ENCODE data around the gene SPRYD7. TPM values are rescaled to one million over a fixed set of nuclear protein-coding genes. Genes with fewer than 3 reads are reported as not detected.

The SPRYD7 gene
- total RNA-seq, 2 experiments from 2014 or later, result 1.1 to 1.5 TPM

DNA sequence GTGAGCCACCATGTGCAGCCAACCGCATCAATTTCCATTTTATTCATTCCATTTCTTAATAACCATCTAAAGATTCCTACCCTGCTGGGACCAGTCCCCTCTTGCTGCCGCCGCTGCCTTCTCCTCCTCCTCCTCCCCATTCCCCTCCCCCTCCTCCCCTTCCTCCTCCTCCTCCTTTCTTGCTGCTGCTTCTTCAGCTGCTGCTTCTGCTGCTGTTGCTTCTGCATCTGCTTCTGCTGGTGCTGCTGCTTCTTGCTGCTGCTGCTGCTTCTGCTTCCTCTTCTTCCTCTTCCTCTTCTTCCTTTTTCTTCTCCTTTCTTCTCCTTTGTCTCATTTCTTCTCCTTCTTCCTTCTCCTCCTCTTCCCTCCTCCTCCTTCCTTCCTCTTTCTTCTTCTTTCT is 20.0 kb upstream of the SPRYD7 start:
- H3K27ac Mint-ChIP-seq, result no peak overlapping the region
- CTCF ChIA-PET, result no interaction called here
- POLR2A ChIA-PET, result no interaction called here
- no peak overlapping the region for H3K4me3 ChIP-seq (ENCODE audit: low read length)
- intact Hi-C loops (cut with DNase I, micrococcal nuclease), result no loop called here
- H3K27ac ChIP-seq (ENCODE audit: low read depth in 1 of 2, low read length in 2 of 2), result no peak overlapping the region
- no peak for TF ChIP-seq CTCF (IDR thresholded peaks at IDR 0.05)
- no peaks in the 10 kb centered on the region for H3K9me3 ChIP-seq (ENCODE audit: control insufficient read depth in 1 of 2, insufficient read depth in 1 of 2, low read length in 2 of 2)
- H3K4me3 Mint-ChIP-seq, result no peak overlapping the region
- peaks cover 6% of the 10 kb centered on the region for H3K9me3 Mint-ChIP-seq
- H3K27me3 Mint-ChIP-seq, result no peaks in the 10 kb centered on the region
- peaks cover 0 to 8% of the 10 kb centered on the region in 2 experiments for H3K27me3 ChIP-seq (ENCODE audit: control insufficient read depth in 1 of 2, insufficient read depth in 2 of 2, low read length in 2 of 2)
- DNase-seq (no peak), ATAC-seq (ENCODE audit: poor library complexity) (no peak)
- H3K36me3 ChIP-seq (ENCODE audit: insufficient read depth, low read length), result no peaks in the 10 kb centered on the region
- H3K4me1 ChIP-seq (ENCODE audit: insufficient read depth, low read length), result no peaks in the 10 kb centered on the region
- no peaks in the 10 kb centered on the region for H3K4me1 Mint-ChIP-seq (ENCODE audit: low read depth)
- H3K36me3 Mint-ChIP-seq (ENCODE audit: low read depth), result peaks cover 5% of the 10 kb centered on the region

- Histone ChIP-seq H3K4me3 (ENCODE audit: low read length) (no peak overlapping the region), H3K36me3 (ENCODE audit: insufficient read depth, low read length) (no peaks in the 10 kb centered on the region), H3K27me3 (ENCODE audit: control insufficient read depth in 1 of 2, insufficient read depth in 2 of 2, low read length in 2 of 2) (peaks cover 0 to 8% of the 10 kb centered on the region in 2 experiments), H3K27ac (ENCODE audit: low read depth in 1 of 2, low read length in 2 of 2) (no peak overlapping the region), H3K4me1 (ENCODE audit: insufficient read depth, low read length) (no peaks in the 10 kb centered on the region), H3K9me3 (ENCODE audit: control insufficient read depth in 1 of 2, insufficient read depth in 1 of 2, low read length in 2 of 2) (no peaks in the 10 kb centered on the region)
- intact Hi-C loops (cut with DNase I, micrococcal nuclease), result no loop called here
- CTCF ChIA-PET, result no interaction called here
- Mint-ChIP-seq H3K27me3 (no peaks in the 10 kb centered on the region), H3K4me3 (no peak overlapping the region), H3K4me1 (ENCODE audit: low read depth) (no peaks in the 10 kb centered on the region), H3K27ac (no peak overlapping the region), H3K9me3 (no peaks in the 10 kb centered on the region), H3K36me3 (ENCODE audit: low read depth) (no peaks in the 10 kb centered on the region)
- no peak for TF ChIP-seq CTCF (IDR thresholded peaks at IDR 0.05)
- no peak for ATAC-seq (ENCODE audit: poor library complexity)
- POLR2A ChIA-PET, result no interaction called here
- no peak for DNase-seq
These were observed 18.7 kb upstream of the SPRYD7 start for GRCh38 chr13:49954674-49955455.

DNA sequence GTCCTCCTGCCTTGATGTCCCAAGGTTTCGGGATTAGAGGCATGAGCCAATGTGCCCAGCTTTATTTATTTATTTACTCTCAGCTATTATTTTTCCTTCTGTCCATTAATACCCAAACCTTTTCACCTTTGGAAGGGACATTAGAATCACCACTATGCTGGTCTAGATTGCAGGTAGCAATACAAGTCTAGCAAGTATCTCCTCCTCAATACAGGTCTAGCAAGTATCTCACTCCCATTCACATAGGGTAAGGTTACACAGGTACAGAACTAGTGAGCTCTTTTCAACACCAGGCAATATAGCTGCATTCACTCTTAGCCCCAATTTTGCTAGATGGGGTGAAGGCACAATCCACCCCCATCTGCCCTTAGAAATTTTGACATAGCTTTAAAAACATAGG is 17.4 kb upstream of the SPRYD7 start:
- Histone ChIP-seq H3K4me3 (ENCODE audit: low read length) (no peak overlapping the region), H3K36me3 (ENCODE audit: insufficient read depth, low read length) (no peaks in the 10 kb centered on the region), H3K4me1 (ENCODE audit: insufficient read depth, low read length) (no peaks in the 10 kb centered on the region), H3K9me3 (ENCODE audit: control insufficient read depth in 1 of 2, insufficient read depth in 1 of 2, low read length in 2 of 2) (no peaks in the 10 kb centered on the region), H3K27ac (ENCODE audit: low read depth in 1 of 2, low read length in 2 of 2) (no peak overlapping the region), H3K27me3 (ENCODE audit: control insufficient read depth in 1 of 2, insufficient read depth in 2 of 2, low read length in 2 of 2) (peaks cover 0 to 8% of the 10 kb centered on the region in 2 experiments)
- DNase-seq (no peak), ATAC-seq (ENCODE audit: poor library complexity) (no peak)
- Mint-ChIP-seq H3K27me3 (no peaks in the 10 kb centered on the region), H3K4me1 (ENCODE audit: low read depth) (no peaks in the 10 kb centered on the region), H3K36me3 (ENCODE audit: low read depth) (no peaks in the 10 kb centered on the region), H3K4me3 (no peak overlapping the region), H3K27ac (no peak overlapping the region), H3K9me3 (peaks cover 2% of the 10 kb centered on the region)
- no peak for TF ChIP-seq CTCF (IDR thresholded peaks at IDR 0.05)
- intact Hi-C loops (cut with DNase I, micrococcal nuclease), result no loop called here
- POLR2A ChIA-PET, result no interaction called here
- CTCF ChIA-PET, result interaction anchor here (1.2 kb wide), 1 partner anchor 10 kb away, joined by 3 read pairs; no protein-coding TSS in a partner anchor

Measured in CD4-positive, alpha-beta T cell (primary cell).